Coronary artery (tissue), 2 donors: ENCODE results near the gene CARD8.
"Not testable (repeated sequence)": the region's sequence is repeated elsewhere in the genome, so short reads cannot be mapped to it uniquely, and the experiment has no call there.

Experiments used
- DNase-seq: peaks from one replicate; pipeline ENCODE4 v3.0.0-alpha.2; 2017; ENCODE audit warnings: low spot score
- H3K27ac ChIP-seq, 2 donors: fragments of 200-600 bp; sonication (generic); one replicate each; pipeline ENCODE4 v1.5.1; 2016 to 2019
- H3K4me3 ChIP-seq: fragments of 200-600 bp; sonication (generic); 2 replicates; pipeline ENCODE4 v1.5.1; 2016; ENCODE audit warnings: mild to moderate bottlenecking, moderate library complexity
- CTCF ChIP-seq: fragments of 200-600 bp; sonication (generic); IDR thresholded peaks from one replicate; pipeline ENCODE4 v1.5.1; 2019; ENCODE audit warnings: antibody characterized with exemption

CARD8 gene

GRCh38 chr19:48237057-48237456, 18.7 kb downstream of the CARD8 start:
- Histone ChIP-seq H3K4me3 (no peak overlapping the region), H3K27ac (no peak overlapping the region)
- TF ChIP-seq CTCF, result no peak
- DNase-seq, result no peak

- no peak overlapping the region for H3K4me3 ChIP-seq
- DNase-seq, result no peak
- no peak for TF ChIP-seq CTCF
- no peak overlapping the region for H3K27ac ChIP-seq
Observed at GRCh38 chr19:48230555-48231129, 25.1 kb downstream of the CARD8 start.

- no peak overlapping the region for H3K4me3 ChIP-seq
- TF ChIP-seq CTCF, result no peak
- no peak for DNase-seq
- H3K27ac ChIP-seq, result no peak overlapping the region
Observed at GRCh38 chr19:48221628-48222027, 34.1 kb downstream of the CARD8 start.

- not testable (repeated sequence) for DNase-seq, H3K27ac ChIP-seq, H3K4me3 ChIP-seq
Observed at GRCh38 chr19:48220784-48221183, 34.9 kb downstream of the CARD8 start.

- TF ChIP-seq CTCF, result no peak
- H3K4me3 ChIP-seq, result no peak overlapping the region
- DNase-seq, result no peak
- no peak overlapping the region for H3K27ac ChIP-seq
Observed at GRCh38 chr19:48218997-48219396, 36.7 kb downstream of the CARD8 start.

- Histone ChIP-seq H3K27ac (no peak overlapping the region), H3K4me3 (no peak overlapping the region)
- DNase-seq, result no peak
- TF ChIP-seq CTCF, result no peak
Observed at GRCh38 chr19:48216933-48217332, 38.8 kb downstream of the CARD8 start.

GRCh38 chr19:48213959-48214358, 41.8 kb downstream of the CARD8 start:
- Histone ChIP-seq H3K27ac (no peak overlapping the region), H3K4me3 (no peak overlapping the region)
- TF ChIP-seq CTCF, result no peak
- DNase-seq, result no peak

GRCh38 chr19:48210005-48210404, 45.7 kb downstream of the CARD8 start:
- DNase-seq, result no peak
- H3K4me3 ChIP-seq, result no peak overlapping the region
- no peak overlapping the region for H3K27ac ChIP-seq
- TF ChIP-seq CTCF, result no peak
